Peyer's patch (tissue), 4 donors: ENCODE results near the gene SLC10A1.
A peak's percentile ranks its signal among the peaks of the same experiment; 100 is the strongest.

Source experiments
- CTCF ChIP-seq, 6 experiments: fragments of 450-650 bp in 4 of 6; fragments of 200-600 bp in 2 of 6; sonication (generic) in 1 of 6; IDR thresholded peaks; one replicate each; pipeline ENCODE4 v1.5.1; 2017 to 2019; ENCODE audit warnings: antibody characterized with exemption in 6 of 6, mild to moderate bottlenecking in 3 of 6, moderate library complexity in 1 of 6
- POLR2A ChIP-seq, 2 donors: fragments of 450-650 bp; IDR thresholded peaks; one replicate each; pipeline ENCODE4 v1.5.1; 2017; ENCODE audit warnings: antibody characterized with exemption in 2 of 2, mild to moderate bottlenecking in 2 of 2, moderate library complexity in 2 of 2

DNA sequence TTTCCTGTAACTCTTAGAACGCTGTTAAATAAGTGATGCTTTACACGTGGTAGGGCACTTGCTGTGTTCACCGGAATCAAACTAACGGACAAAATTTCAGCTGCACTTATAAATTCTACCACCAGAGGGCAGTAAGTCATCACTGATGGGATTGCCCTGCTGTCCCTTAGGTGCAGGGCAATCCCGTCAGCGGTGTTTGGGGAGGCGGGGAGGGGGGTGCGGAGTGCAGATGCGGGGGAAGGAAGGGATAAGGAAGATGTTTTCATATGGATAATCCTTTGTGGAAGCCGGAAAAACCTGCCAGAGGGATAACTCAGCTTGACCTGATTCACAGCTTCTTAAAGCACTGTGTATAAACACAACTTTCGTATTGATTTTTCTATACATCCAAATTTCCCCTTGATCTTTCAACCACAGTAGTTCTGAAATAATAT is 21.7 kb upstream of the SLC10A1 start:
- peak; percentile 75 to 87 (median 86) for TF ChIP-seq CTCF (IDR thresholded peaks at IDR 0.05)
- no peak for TF ChIP-seq POLR2A (IDR thresholded peaks at IDR 0.05)
